ENCODE data around the gene DNASE2B.

GRCh38 chr1:84433258-84434080 is 35.2 kb downstream of the DNASE2B start:
- TF ChIP-seq EZH2 (IDR thresholded peaks at IDR 0.05; ENCODE audit: borderline replicate concordance) (no peak), CTCF (IDR thresholded peaks at IDR 0.05; ENCODE audit: poor library complexity) (peak; percentile 89), EZH2phosphoT487 (IDR thresholded peaks at IDR 0.05; ENCODE audit: low read depth, severe bottlenecking, unreplicated experiment) (no peak)
